Suprapubic skin (tissue), 4 donors: ENCODE results near the gene KCNJ1. TPM values are rescaled to one million over a fixed set of nuclear protein-coding genes. Genes with fewer than 3 reads are reported as not detected.

Source experiments
- DNase-seq, 2 donors: peaks; one replicate each; pipeline ENCODE4 v3.0.0-alpha.2; 2019; ENCODE audit warnings: low spot score in 2 of 2
- H3K27ac ChIP-seq: fragments of 200-600 bp; sonication (generic); one replicate; pipeline ENCODE4 v1.5.1; 2019
- H3K27me3 ChIP-seq: fragments of 200-600 bp; sonication (generic); one replicate; pipeline ENCODE4 v1.5.1; 2019
- H3K36me3 ChIP-seq: fragments of 200-600 bp; sonication (generic); one replicate; pipeline ENCODE4 v1.5.1; 2019
- H3K4me1 ChIP-seq: fragments of 200-600 bp; sonication (generic); one replicate; pipeline ENCODE4 v1.5.1; 2019
- H3K4me3 ChIP-seq: fragments of 200-600 bp; sonication (generic); one replicate; pipeline ENCODE4 v1.5.1; 2019; ENCODE audit warnings: mild to moderate bottlenecking
- H3K9me3 ChIP-seq: fragments of 200-600 bp; sonication (generic); one replicate; pipeline ENCODE4 v1.5.1; 2019
- EP300 ChIP-seq: sonication (generic); formaldehyde crosslinking; IDR thresholded peaks from one replicate; pipeline ENCODE4 v1.6.1; 2017; ENCODE audit warnings: antibody characterized with exemption
- POLR2A ChIP-seq, 2 donors: fragments of 450-650 bp; IDR thresholded peaks; one replicate each; pipeline ENCODE4 v1.6.1; 2017; ENCODE audit warnings: antibody characterized with exemption in 2 of 2, mild to moderate bottlenecking in 2 of 2, moderate library complexity in 2 of 2
- POLR2AphosphoS5 ChIP-seq, 3 donors: sonication (generic); formaldehyde crosslinking; IDR thresholded peaks; one replicate each; pipeline ENCODE4 v1.6.1; 2017; ENCODE audit warnings: antibody characterized with exemption in 3 of 3
- WGBS: methylation state at CpG from one replicate; pipeline ENCODE4 v1.1.5; 2018; 5-methylcytosine and 5-hydroxymethylcytosine counted together
- total RNA-seq, 4 donors: library from RNA; depleted of rRNA; stranded (reverse); fragments of >200 nt; gene quantifications; one replicate each; pipeline ENCODE4 v1.1.0, GENCODE V29; 2016
- TF ChIP-seq, protein P1 (sequence below), 2 donors: fragments of 200-600 bp in 1 of 2; fragments of 450-650 bp in 1 of 2; sonication (generic) in 1 of 2; IDR thresholded peaks; one replicate each; pipeline ENCODE4 v1.5.1; 2016 to 2019; ENCODE audit warnings: antibody characterized with exemption in 2 of 2, mild to moderate bottlenecking in 1 of 2, moderate library complexity in 1 of 2

KCNJ1 gene
- total RNA-seq, 4 donors from 2014 or later: 0.18 to 3.0 TPM; not detected in 2

DNA sequence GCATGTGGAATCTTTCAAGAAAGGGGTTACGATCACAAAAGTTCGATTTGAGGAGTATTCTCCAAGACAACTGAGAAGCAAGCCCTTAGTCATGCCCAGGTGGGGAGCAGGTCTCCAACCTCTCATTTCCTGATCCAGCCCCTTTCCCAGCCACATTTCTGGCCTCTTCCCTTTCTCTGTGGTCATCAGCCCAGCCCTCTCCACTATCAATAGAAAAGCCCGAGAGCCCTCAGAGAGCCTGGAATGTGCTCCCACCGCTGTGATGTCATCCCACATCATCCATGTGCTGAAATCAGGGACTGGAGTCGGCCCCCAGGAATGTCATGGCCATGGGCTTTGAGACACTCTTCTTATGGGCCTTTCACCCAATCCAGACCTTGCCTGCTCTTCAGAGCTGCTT lies 62.6 kb downstream of the KCNJ1 start:
- Histone ChIP-seq H3K9me3 (no peaks in the 10 kb centered on the region), H3K36me3 (peaks cover 6% of the 10 kb centered on the region), H3K27me3 (no peaks in the 10 kb centered on the region), H3K27ac (no peak overlapping the region), H3K4me1 (no peaks in the 10 kb centered on the region), H3K4me3 (no peak overlapping the region)
- TF ChIP-seq EP300 (no peak), POLR2AphosphoS5 (IDR thresholded peaks at IDR 0.05) (no peak), POLR2A (IDR thresholded peaks at IDR 0.05) (no peak)
- TF ChIP-seq, protein P1, sequence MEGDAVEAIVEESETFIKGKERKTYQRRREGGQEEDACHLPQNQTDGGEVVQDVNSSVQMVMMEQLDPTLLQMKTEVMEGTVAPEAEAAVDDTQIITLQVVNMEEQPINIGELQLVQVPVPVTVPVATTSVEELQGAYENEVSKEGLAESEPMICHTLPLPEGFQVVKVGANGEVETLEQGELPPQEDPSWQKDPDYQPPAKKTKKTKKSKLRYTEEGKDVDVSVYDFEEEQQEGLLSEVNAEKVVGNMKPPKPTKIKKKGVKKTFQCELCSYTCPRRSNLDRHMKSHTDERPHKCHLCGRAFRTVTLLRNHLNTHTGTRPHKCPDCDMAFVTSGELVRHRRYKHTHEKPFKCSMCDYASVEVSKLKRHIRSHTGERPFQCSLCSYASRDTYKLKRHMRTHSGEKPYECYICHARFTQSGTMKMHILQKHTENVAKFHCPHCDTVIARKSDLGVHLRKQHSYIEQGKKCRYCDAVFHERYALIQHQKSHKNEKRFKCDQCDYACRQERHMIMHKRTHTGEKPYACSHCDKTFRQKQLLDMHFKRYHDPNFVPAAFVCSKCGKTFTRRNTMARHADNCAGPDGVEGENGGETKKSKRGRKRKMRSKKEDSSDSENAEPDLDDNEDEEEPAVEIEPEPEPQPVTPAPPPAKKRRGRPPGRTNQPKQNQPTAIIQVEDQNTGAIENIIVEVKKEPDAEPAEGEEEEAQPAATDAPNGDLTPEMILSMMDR (IDR thresholded peaks at IDR 0.05): no peak
- no peak for DNase-seq
- WGBS: 83% methylated on average over 5 of the region's 5 CpGs

DNA sequence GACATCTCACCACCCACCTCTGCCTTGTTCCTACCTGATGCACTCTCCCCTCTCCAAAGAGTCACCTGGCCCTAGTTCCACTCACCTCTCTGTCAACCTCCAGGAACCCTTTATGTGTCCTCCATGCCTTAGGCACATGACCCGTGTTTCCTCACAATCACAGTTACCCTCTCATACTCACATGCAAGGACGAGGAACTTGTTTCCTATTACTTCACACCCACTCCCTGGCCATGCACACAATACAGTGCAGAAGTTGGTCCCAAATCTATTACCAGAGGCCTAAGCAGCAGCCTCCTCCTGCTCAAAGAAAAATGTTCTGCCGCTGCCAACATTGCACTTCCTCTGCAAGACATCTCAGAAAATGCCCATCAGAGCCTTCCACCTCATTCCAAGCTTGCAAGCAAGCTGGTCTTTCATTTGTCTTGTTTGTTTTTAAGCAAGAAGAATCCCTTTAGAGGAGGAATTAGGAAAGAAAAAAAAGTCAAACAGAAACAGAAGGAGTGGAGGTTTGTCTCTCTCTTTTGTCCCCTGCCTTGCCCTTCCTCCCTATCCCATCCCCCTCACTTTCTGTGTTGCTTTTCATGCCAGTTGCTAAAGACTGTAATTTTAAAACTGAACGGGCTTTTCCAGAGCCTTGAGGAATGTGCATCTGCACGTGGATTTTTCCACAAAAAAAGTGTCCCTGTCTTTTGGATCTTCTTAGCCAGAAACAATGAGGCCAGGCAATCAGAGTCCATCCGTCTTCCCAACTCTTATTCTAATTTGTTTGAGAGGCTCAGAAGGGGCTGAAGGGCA lies 63.4 kb downstream of the KCNJ1 start:
- DNase-seq: no peak
- TF ChIP-seq EP300 (no peak), POLR2AphosphoS5 (IDR thresholded peaks at IDR 0.05) (no peak), POLR2A (IDR thresholded peaks at IDR 0.05) (no peak)
- TF ChIP-seq, protein P1 (IDR thresholded peaks at IDR 0.05): no peak
- no peak overlapping the region for H3K4me3 ChIP-seq
- WGBS: 68% methylated on average over 6 of the region's 6 CpGs
- H3K4me1 ChIP-seq: no peaks in the 10 kb centered on the region
- H3K27me3 ChIP-seq: no peaks in the 10 kb centered on the region
- H3K27ac ChIP-seq: no peak overlapping the region
- peaks cover 3% of the 10 kb centered on the region for H3K36me3 ChIP-seq
- H3K9me3 ChIP-seq: no peaks in the 10 kb centered on the region

DNA sequence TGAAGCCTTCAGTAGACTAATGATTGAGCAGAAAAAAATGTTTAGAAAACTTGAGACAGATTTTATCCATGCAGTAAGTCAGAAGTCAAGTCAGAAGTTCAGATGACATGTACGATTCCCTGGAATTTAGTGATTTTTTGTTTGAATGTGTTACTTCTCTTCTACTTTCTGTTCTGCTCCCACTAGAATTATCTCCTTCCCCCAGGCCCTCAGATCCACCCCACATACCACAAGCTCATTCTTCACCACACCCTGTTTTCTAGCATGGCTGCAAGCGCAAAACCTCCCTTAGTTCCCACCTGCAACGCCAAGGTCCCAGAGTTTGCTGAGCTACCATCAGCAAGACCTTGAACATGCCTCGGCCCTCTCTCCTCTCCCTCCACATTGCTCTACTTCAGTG lies 64.1 kb downstream of the KCNJ1 start:
- WGBS: 79% methylated on average over 4 of the region's 4 CpGs
- DNase-seq: no peak
- no peaks in the 10 kb centered on the region for H3K27me3 ChIP-seq
- no peaks in the 10 kb centered on the region for H3K4me1 ChIP-seq
- no peak overlapping the region for H3K4me3 ChIP-seq
- no peak overlapping the region for H3K27ac ChIP-seq
- TF ChIP-seq POLR2AphosphoS5 (IDR thresholded peaks at IDR 0.05) (no peak), POLR2A (IDR thresholded peaks at IDR 0.05) (no peak), EP300 (no peak)
- TF ChIP-seq, protein P1 (IDR thresholded peaks at IDR 0.05): no peak
- H3K36me3 ChIP-seq: peaks cover 3% of the 10 kb centered on the region
- H3K9me3 ChIP-seq: no peaks in the 10 kb centered on the region

DNA sequence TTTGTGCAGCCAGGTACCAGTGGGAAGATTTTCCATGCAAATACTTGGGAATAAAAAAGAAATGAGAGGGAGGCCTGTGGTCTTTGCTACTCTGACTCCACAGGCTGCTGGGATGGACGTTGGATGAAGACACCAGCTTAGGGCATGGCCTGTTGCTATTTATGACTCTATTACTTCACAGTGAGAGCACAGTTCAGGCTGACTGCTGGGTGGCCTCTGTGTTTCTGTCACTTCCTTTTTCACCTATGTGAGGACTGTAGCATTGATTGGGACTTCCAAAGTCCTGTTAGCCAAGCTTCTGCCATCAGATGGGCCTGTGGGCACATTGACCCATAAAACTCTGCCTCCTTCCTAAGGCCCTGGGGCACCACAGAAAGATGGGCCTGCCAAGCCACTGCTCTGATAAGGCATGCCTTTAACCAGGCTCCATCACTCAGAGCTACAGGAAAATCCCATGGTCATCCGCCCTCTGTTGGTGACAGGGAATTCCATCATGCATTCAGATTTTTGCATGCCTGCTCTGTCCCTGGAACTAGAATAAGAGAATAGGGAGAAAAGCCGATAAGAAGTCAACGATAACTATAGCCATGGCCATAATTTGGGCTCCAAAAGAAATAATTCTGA lies 64.6 kb downstream of the KCNJ1 start:
- Histone ChIP-seq H3K27me3 (no peaks in the 10 kb centered on the region), H3K4me3 (no peak overlapping the region), H3K4me1 (no peaks in the 10 kb centered on the region), H3K9me3 (no peaks in the 10 kb centered on the region), H3K36me3 (peaks cover 3% of the 10 kb centered on the region), H3K27ac (no peak overlapping the region)
- DNase-seq: no peak
- TF ChIP-seq, protein P1 (IDR thresholded peaks at IDR 0.05): peak in 1 of 2 donors; percentile 9
- no peak for TF ChIP-seq POLR2AphosphoS5 (IDR thresholded peaks at IDR 0.05)
- 65% methylated on average over 4 of the region's 4 CpGs for WGBS

GRCh38 chr11:128800871-128801417 lies 66.2 kb downstream of the KCNJ1 start:
- Histone ChIP-seq H3K9me3 (no peaks in the 10 kb centered on the region), H3K36me3 (peaks cover 3% of the 10 kb centered on the region), H3K27me3 (no peaks in the 10 kb centered on the region), H3K4me1 (no peaks in the 10 kb centered on the region), H3K4me3 (no peak overlapping the region), H3K27ac (no peak overlapping the region)
- TF ChIP-seq, protein P1 (IDR thresholded peaks at IDR 0.05): no peak
- TF ChIP-seq POLR2AphosphoS5 (IDR thresholded peaks at IDR 0.05): no peak
- TF ChIP-seq EP300: no peak
- no peak for TF ChIP-seq POLR2A (IDR thresholded peaks at IDR 0.05)
- DNase-seq: no peak
- WGBS: 97% methylated on average over 8 of the region's 8 CpGs
